Renal cortical epithelial cell (primary cell): ENCODE data around the gene LIPI. TPM values are rescaled to one million over a fixed set of nuclear protein-coding genes. Genes with fewer than 3 reads are reported as not detected.
"Not testable (repeated sequence)": the region's sequence is repeated elsewhere in the genome, so short reads cannot be mapped to it uniquely, and the experiment has no call there.

Source experiments
- DNase-seq: peaks from one replicate; pipeline ENCODE4 v3.0.0-alpha.2; 2011; ENCODE audit warnings: low read depth
- total RNA-seq: library from RNA; depleted of rRNA; stranded (reverse); fragments of >200 nt; gene quantifications from 2 replicates; pipeline ENCODE4 v1.2.3, GENCODE V29; 2014

LIPI gene
- total RNA-seq, 1 donor from 2014 or later: not detected

DNA sequence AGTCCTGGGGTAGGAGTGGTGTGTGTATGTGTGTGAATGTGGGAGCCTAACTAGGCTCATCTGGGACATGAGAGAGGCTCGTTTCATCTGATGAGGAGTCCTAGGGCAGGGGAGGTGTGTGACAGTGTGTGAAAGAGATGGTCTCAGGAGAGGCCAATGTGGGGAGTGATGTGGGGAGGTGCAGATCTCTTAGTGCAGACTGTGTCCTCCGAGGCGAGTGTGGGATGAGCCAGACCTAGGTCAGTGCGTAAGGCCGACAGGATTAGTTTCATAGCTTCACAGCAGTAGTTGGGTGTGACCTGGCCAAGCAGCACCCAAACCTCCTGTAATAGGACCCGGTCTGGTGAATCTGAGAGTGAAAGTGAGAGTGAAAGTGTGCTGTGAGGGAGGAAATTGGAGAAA, 94.7 kb downstream of the LIPI start:
- DNase-seq: no peak

DNA sequence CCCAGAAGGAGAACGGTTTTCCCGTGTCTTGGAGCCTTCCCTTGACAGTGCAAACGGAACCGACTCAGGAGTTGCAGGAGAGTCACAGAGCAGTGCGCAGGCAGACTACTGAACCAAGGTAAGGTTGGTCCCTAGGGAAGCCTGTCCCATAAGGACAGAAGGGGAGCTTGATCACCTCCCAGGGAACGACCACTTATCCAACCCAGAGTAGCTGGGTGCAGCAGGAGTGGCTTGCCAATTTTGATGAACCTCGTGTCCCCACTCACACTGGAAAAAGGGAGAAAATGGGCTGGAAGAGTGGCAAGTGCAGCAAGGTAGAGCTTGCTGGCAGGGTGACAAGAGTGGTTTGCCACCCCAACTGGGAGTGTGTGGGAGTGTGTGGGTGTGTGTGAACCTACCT, 95.1 kb downstream of the LIPI start:
- DNase-seq: no peak

DNA sequence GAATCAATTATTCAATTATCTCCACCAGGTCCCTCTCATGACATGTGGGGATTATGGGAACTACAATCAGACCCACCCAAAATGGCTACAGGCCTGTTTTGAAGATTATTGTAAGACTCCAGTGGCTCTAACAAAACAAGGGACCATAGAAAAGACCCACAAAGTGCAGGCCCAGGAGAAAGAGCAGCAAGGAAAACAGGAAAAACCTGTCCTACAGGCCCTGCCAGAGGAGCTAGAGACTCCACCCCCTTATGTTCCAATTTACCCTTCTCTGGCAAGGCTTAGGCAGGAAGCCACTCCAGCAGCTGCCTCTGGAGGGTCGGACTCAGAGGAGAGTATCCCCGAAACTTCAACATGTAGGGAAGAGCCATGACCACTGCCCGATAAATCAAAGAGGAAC, 96.5 kb downstream of the LIPI start:
- no peak for DNase-seq

DNA sequence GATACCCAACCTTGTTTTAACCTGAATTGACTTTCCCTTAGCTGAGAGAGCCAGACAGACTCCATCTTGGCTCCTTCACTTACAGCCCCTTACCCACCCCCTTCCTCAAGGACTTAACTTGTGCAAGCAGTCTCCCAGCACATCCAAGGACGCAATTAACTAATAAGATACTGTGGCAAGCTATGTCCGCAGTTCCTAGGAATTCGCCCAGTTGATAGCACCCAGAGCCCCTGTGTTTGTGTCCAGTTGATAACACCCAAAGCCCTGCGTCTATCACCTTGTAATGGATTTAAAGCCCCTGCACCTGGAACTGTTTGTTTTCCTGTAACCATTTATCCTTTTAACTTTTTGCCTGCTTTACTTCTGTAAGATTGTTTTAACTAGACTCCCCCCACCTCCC, 106.2 kb downstream of the LIPI start:
- not testable (repeated sequence) for DNase-seq

DNA sequence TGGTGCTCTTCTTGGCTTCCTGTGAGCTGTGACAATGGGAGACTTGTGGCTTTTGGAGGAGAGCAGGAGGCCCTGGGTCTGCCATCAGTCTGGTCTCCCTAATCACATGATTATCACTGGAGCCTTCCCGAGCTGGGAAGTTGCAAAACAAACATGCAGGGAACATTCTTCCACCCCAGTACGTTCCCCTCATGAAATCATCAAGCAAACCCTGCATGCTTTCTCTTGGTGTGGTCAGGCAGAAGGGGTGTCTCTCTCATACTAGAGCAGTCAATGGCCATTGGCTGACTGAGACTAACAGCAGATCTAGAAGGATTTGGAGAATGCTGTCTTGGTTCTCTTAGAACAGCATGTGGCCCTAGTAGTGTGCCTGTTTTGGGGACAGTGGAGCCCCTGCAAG, 111.2 kb downstream of the LIPI start:
- no peak for DNase-seq

DNA sequence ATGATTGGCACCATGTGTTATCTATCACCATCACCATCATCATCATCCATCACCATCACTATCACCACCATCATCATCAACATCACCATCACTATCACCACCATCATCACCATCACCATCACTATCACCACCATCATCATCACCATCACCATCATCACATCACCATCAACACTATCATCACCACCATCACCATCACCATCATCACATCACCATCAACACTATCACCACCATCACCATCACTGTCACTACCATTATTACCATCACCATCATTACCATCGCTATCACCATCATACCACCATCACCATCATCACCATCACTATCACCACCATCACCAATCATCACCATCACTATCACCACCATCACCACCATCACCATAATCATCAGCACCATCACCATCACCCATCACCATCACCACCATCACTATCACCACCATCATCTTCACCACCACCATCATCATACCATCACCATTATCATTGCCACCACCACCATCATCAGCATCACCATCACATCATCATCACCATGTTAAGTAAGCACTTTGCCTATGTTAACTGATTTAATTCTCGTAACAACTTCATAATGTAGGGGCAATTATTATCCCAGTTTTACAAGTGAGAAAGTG, 112.8 kb downstream of the LIPI start:
- DNase-seq: no peak

DNA sequence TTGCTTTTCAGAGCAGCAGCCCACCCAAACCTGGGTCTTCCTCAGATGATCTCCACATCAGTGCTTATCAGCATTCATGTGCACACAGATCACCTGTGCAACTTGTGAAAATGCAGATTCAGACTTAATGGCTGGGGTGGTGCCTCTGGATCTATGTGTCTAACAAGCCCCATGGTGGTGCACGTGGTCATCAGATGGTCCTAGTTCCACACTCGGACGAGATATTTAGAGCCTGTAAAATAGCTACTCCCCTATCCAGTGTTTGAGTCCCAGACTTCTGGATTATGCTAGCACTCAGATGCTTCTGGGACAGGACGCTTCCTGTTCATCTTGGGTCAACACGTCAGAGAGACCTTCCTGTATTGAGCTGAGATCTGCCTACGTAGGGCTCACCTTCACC, 114.2 kb downstream of the LIPI start:
- no peak for DNase-seq

DNA sequence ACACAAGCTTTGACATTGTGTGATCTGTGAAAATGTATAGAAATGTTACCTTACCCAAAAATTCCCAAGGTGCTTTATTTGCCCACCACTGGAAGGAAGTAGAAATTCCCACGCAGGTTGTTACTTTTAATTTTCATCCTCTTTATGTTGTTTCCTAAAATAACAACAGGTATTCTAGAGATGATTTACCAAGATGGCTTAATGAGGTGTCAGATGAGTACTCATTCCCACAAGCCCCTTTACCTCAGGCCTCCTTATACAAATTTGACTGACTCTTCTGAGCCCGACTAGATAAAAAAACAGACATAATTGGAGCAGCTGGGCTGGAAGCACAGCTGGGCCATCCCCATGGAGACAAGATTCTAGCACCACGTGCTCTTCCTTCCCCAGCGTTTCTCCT, 114.6 kb downstream of the LIPI start:
- DNase-seq: no peak

DNA sequence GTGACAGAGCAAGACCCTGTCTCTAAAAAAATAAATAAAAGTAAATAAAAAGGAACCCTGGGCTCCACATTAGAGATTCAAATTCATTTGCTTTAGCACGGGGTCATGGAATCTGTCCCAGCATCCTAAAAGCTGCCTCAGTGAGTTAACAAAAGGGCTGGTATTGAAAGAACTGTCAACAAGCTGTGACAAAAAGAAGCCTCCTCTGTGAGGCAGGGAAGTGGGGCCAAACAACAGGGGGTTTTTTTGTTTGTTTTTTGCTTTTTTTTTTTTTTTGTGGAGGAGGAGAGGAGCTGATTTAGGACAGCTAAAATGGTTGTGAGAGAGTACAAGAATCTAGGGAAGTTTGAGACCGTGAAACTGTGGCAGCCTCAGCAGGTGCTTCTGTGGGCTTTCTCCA, 115.7 kb downstream of the LIPI start:
- DNase-seq: no peak

DNA sequence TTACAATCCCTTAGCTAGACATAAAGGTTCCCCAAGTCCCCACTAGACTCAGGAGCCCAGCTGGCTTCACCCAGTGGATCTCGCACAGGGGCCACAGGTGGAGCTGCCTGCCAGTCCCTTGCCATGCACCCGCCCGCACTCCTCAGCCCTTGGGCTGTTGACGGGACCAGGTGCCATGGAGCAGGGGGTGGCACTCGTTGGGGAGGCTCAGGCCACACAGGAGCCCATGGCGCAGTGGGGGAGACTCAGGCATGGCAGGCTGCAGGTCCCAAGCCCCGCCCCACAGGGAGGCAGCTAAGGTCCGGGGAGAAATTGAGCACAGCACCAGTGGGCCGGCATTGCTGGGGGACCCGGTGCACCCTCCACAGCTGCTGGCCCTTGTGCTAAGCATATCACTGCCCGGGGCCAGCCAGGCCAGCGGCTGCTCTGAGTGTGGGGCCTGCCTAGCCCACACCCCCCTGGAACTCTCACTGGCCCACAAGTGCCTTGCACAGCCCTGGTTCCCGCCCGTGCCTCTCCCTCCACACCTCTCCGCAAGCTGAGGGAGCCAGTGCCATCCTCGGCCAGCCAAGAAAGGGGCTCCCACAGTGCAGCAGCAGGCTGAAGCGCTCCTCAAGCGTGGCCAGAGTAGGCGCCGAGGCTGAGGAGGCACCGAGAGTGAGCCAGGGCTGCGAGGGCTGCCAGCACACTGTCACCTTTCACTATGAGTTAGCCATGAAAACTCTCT, 117.8 kb downstream of the LIPI start:
- no peak for DNase-seq

DNA sequence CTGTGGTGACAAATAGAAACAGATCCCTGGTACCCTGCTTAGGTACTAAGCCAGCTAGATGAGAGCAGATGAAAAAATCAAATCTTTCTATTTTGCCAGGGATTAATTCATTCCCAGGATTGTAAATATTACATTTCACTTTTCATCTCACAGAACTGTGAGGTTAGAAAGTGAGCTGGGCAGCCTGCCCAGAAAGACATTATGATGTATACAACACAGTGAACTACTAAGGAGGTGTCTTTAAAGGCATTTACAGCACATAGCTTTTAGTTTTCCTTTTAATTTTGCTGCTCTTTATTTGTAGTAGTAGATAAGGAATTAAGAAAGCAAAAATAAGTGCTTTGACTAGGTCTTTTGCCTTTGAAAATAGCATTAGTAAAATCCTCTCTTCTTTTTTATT, 120.6 kb downstream of the LIPI start:
- not testable (repeated sequence) for DNase-seq

DNA sequence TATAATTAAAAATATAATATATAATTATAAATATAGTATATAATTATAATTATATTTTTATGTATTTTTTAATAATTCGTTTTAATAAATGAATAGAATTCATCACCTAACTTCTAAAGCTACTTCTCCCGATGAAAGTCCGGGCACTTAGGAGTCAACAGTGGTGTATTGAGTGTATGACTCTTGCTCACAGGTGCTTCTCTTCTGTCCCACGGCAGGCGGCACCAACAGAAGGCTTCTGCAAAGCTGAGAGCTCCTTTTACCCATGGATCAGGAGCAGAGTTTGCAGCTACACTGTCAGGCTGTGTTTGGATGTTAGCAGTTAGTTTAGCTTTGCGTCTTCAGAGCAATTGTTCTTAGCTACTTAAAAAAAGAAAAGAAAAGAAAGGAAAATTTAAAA, 122.4 kb downstream of the LIPI start:
- no peak for DNase-seq

DNA sequence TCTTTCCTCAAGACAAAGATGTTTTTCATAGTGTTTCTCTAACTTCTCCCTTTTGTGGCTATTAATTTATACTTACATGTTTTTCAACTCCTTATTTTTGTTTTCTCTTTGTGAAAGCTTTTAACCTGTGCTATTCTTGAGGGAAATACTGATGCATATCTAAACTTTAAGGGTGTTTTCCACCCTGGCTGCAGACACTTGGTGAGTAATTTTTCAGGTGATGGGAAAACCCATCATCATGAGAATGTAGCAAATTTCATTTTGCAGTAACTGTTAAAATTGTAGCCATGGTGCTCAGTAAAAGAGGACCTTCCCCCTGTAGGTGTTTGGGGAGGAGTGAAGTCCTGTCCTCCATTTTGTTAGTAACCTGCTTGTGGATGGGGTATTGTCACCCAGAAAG, 124.2 kb downstream of the LIPI start:
- DNase-seq: no peak

DNA sequence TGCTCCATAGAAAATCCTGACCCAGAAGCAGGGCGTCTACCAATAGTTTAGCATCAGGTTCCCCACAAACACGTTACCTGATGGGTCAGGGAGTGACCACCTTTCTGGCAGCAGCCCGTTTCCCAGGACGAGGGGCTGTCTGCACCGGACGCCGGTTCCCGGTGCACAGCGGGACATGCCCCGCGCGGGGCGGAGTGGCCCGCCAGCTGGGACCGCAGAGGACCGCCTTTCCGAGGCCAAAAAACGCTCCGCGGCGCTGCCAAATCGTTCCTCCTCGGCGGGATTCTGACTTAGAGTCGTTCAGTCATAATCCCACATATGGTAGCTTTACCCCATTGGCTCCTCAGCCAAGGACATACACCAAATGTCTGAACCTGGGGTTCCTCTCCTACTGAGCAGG, 126.1 kb downstream of the LIPI start:
- DNase-seq: no peak

DNA sequence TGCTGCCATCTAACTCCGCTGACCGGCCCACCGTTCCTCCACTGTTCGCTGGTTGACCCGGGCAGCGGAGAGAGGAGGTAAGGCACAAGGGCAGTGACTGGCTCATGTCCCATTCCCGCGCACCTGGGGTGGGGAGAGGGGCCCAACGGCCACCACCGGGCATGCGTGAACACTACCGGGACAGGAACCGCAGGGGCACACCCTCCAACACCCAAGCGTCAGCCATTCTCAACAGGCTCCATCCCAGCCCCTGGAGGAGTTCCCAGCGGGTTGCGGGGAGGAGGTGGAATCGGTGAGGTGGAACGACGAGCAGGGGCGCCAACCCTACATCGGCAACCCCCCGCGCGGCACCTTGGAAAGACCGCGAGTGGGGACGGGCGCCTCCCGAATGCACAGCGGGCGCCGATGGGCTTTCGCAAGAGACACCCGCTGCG, 126.7 kb downstream of the LIPI start:
- no peak for DNase-seq

DNA sequence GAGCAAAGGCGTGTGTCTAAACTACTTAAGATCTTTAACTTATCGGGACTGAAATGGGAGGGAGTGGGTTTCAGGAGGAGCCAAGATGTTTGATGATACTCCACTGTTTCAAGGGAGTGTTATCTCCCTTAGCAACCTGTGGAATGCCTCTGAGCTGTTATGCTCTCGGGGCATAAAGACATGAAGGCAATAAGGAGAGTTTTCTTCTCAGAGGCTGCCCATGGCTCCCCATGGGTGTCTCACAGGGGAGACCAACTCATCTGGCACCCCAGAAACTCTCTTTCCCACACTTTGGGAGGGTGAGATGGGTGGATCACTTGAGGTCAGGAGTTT, 130.0 kb downstream of the LIPI start:
- no peak for DNase-seq

DNA sequence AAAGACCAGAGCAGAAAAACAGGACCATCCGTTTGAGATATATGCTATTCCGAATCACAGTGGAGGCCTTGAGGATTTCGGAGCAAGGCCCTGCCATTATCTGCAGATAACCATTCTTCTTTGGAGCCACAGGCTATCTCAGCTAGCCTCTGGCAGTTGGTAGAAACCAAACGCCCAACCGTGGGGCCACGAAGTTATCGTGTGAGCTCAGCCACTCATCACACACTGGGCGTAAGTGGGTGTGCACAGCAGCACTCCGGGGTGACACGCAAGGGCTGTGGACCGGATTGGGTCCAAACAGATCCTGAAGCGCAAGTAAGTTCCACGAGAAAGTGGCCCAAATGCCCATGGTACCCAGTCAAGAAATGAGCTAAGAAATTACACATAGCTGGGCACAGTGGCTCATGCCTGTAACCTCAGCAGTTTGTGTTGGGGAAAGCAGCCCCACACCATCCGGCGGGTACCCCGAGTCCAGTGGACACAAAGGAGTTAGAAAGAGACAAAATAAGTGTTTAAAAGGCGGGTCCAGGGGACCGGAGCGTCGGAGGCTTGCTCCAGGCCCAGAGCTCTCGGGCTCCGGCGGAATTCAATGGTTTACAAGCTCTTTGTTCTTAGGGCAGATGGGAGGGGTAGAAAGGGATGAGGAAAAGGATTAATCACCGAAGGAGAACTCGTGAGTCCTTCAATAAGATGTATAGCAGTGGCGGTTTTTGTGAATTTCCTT, 130.6 kb downstream of the LIPI start:
- no peak for DNase-seq

DNA sequence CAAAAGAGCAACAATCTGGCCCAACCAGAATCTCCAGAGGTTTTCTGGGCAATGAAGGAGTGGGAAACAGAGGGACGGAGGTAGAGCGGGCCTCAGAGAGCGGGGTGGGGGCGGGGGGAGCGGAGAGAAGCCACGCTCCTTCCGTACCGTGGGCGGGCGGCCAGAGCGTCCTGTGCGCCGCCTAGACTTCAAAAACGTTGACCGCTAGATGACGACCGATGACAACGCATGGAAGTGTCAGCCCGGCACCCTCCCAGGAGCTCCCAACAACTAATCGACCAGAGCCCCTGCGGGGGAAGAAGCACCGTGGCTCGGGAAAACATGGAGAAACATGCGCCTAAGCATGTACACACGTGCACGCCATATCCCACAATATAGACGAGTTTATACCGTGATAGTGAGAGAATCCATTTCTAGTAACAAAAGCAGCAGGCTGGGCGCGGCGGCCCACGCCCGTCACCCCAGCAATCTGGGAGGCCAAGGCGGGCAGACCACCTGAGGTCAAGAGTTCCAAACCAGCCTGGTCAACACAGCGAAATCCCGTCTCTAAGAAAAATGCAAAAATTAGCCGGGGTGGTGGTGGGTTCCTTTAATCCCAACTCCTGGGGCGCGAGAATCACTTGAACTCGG, 131.9 kb downstream of the LIPI start:
- DNase-seq: no peak

DNA sequence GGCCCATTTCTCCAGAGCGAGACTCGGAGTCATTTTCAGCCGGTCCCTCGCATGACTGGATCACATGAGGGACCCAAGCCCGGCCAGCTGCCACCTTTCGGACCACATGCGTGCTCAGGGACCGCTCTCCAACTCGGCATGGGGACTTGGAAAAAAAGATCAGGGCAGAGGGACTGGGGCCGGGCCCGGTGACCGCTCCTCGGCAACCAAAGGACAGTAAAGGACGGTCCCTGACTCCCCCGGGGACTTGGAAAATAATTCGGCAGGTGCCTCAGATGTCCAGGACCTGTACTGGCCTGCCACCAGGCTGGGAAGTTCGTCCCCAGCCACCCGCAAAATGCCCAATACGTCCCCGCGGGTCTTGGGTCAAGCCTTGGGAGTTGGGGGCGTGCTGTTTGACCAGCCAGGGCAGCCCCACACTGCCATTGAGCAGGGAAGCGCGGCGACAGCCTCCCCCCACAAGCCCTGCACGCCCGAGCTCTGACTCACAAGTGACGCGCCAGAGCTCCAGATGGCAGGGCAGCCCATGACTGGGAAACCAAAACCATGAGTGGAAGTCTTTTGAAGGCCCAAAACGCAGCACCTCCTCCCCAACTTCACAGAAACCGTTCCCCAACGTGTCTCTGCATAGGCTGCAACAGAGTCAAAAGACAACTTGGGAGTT, 134.5 kb downstream of the LIPI start:
- DNase-seq: no peak

DNA sequence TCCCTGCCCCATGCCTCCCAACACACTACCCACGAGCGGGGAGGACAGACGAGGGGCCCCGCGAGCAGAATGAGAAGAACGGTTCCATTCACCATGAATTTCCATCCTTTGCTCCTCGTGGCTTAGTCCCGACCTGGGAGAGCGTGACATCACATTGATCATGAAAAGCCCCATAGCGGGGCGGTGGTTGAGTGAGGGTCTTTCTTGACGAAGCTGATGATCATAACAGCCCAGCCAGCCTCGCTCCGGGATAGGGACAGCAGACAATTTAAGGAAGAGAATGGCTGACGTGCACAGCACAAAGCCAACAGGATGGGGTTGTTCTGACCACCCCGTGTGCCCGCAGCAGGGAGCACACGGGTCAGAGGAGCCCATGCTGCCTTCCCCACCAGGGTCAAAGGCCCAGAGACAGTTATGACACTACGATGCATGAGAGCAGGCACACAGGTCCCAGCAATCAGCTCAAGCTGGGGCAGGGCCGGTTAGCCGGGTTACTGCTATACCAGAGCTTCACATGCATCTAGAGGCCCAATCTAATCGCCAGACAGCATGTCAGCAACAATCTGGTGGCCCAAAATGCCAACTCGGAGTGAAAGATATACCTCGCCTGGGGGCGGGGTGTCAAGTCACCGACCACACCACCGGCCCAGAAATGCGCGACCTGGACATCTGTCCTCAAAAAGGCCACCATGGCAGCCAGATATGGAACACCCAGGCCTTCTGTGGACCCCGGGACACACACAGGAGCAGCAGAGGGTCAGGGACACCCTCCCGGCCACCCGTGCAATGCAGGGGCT, 135.2 kb downstream of the LIPI start:
- DNase-seq: no peak

DNA sequence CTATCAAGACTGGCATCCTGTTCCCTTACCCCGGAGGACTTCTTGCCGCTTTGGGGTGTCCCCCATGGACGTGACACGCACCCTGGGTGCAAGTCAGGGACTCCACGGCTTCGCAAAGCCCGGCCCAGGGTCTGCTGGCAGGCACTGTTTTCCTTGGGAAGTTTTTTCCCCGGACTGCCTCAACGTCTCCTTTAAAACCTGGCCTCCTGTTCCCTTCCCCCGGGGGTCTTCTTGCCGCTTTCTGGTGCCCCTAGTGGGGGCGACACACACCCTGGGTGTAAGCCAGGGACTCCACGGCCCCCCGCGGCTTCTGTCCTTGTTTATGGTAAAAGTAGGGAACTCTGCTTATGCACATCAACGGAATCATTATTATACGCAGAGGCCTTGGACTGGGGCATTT, 136.6 kb downstream of the LIPI start:
- DNase-seq: no peak
